Karpas-422 (cell line): Measurements from ENCODE around the gene ADAMTS4. TPM values are rescaled to one million over a fixed set of nuclear protein-coding genes. Genes with fewer than 3 reads are reported as not detected.

Experiments
- DNase-seq: peaks from one replicate; pipeline ENCODE4 v3.0.0-alpha.2; 2015
- H2AFZ ChIP-seq: fragments of 200-600 bp; sonication (generic); 2 replicates; pipeline ENCODE4 v1.6.1; 2014; ENCODE audit warnings: antibody characterized with exemption, low read length, mixed read lengths
- H3K27ac ChIP-seq: fragments of 200-600 bp; sonication (generic); 2 replicates; pipeline ENCODE4 v1.5.1; 2014; ENCODE audit warnings: mild to moderate bottlenecking, low read length, moderate library complexity
- H3K27me3 ChIP-seq: fragments of 200-600 bp; sonication (generic); 2 replicates; pipeline ENCODE4 v1.6.1; 2014; ENCODE audit warnings: low read length, mixed read lengths
- H3K36me3 ChIP-seq: fragments of 200-600 bp; sonication (generic); 2 replicates; pipeline ENCODE4 v1.6.1; 2014; ENCODE audit warnings: low read length, mixed read lengths; ENCODE audit not compliant: insufficient read depth
- H3K4me1 ChIP-seq: fragments of 200-600 bp; sonication (generic); 2 replicates; pipeline ENCODE4 v1.6.1; 2014; ENCODE audit warnings: mild to moderate bottlenecking, low read length, mixed read lengths
- H3K4me2 ChIP-seq: fragments of 200-600 bp; sonication (generic); 2 replicates; pipeline ENCODE4 v1.6.1; 2014; ENCODE audit warnings: low read length, low read depth, mild to moderate bottlenecking; ENCODE audit not compliant: poor library complexity, severe bottlenecking
- H3K4me3 ChIP-seq: fragments of 200-600 bp; sonication (generic); 2 replicates; pipeline ENCODE4 v1.5.1; 2014; ENCODE audit warnings: mild to moderate bottlenecking, antibody characterized with exemption, low read length, mixed read lengths
- H3K79me2 ChIP-seq: fragments of 200-600 bp; sonication (generic); 2 replicates; pipeline ENCODE4 v1.6.1; 2014; ENCODE audit warnings: mild to moderate bottlenecking, low read length, mixed read lengths
- H3K9ac ChIP-seq: fragments of 200-600 bp; sonication (generic); 2 replicates; pipeline ENCODE4 v1.6.0; 2014; ENCODE audit warnings: low read length
- H3K9me2 ChIP-seq: fragments of 200-600 bp; sonication (generic), shearing (Covaris generic); replicated peaks from 2 replicates; pipeline ENCODE4 v1.6.0; 2014; ENCODE audit warnings: mild to moderate bottlenecking, low read length, moderate library complexity; ENCODE audit not compliant: insufficient read depth
- H3K9me3 ChIP-seq: fragments of 300-700, 200-600 bp; sonication (generic); 2 replicates; pipeline ENCODE4 v1.6.1; 2014; ENCODE audit warnings: low read length, mixed read lengths
- H4K20me1 ChIP-seq: fragments of 200-600 bp; sonication (generic); 2 replicates; pipeline ENCODE4 v1.6.1; 2014; ENCODE audit warnings: mild to moderate bottlenecking, antibody characterized with exemption, low read length, low read depth; ENCODE audit not compliant: insufficient read depth
- total RNA-seq: library from RNA; depleted of rRNA; stranded (reverse); fragments of >200 nt; shearing (Covaris generic); gene quantifications from 2 replicates; pipeline ENCODE4 v1.2.3, GENCODE V29; 2014; ENCODE audit warnings: low replicate concordance

The ADAMTS4 gene
- total RNA-seq, 1 experiment from 2014 or later, result 0.15 TPM

DNA sequence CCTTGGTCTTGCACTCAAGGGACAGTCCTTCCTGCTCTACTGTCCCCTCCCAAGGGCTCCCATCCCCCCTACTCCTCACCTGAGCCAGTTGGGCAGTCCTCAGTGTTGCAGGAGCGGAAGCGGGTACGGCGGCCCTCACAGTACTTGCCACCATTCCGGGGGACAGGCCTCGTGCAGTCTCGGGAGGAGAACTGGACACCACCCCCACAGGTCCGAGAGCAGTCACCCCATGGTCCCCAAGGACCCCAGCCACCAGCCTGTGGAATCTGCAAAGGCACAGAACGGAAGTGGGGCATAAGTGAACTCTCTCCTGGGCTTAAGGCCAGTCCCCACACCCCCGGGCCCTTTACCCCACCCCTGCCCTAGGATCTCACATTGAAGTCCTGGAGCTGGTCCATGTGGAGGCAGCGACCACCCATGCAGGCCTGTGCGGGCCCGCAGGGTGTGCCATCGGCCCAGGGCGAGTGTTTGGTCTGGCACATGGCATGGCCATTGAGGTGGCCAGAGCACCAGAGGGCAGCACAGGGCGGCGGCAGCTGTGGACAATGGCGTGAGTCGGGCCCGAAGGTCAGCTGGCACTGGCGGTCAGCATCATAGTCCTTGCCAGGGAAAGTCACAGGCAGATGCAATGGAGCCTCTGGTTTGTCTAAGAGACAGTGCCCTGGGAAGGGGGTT lies 5.2 kb downstream of the ADAMTS4 start:
- peaks cover 18% of the 10 kb centered on the region for H3K4me1 ChIP-seq
- H3K9ac ChIP-seq, result no peak overlapping the region

DNA sequence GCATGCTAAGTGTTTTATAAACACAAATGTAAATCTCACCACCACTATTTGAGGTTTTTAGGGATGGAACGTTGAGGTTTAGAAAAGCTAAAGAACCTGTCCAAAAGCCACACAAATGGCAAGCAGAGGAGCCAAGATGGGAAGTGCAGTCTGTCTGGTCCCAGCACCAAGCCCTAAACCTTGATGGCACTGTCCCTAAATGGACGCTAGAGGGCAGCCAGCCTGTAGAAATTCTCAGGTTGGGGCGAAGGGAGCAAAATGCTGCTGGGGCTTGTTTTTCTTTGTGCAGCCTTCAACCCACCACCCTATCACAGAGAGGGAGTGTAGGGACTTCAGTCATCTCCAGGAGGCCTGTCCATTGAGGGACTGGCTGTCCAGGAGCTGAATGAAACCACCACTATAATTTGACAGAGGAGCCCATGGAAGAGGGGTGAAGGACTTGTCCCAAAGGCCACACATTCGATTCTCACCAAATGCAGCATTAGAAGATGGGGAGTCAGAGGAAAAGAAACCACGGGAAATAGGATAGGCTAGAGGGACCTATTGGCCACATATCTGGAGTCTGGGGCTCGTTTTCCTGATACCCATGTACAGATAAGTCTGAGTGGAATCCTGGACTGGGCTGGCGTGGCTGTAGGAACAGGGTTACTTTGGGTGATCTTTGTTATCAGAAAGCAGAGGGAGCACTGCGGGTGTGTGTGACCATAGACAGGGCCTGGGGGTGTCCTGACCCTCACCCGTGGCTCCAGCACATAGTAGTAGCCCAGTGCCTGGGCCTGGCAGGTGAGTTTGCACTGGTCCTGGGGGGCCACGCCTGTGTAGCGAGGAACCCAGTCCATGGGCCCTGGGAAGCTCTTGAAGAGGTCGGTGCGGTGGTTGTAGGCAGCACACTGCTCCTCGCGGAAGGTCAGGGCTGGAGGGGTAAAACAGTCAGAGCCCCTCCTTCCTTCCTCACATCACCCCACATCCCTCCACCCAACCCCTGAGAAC lies 6.1 kb downstream of the ADAMTS4 start:
- Histone ChIP-seq H3K4me1 (peaks cover 18% of the 10 kb centered on the region), H3K79me2 (no peaks in the 10 kb centered on the region), H3K36me3 (no peaks in the 10 kb centered on the region), H3K27ac (no peak overlapping the region), H3K9me3 (no peaks in the 10 kb centered on the region), H3K4me2 (no peak overlapping the region), H3K9ac (no peak overlapping the region), H3K9me2 (no peaks in the 10 kb centered on the region), H3K4me3 (no peak overlapping the region), H4K20me1 (no peaks in the 10 kb centered on the region), H3K27me3 (no peaks in the 10 kb centered on the region), H2AFZ (peak overlapping the region; percentile 9; the same call in 1 of the 2 replicates)
- peak; percentile 92 for DNase-seq

More for the DNA sequence above, 5.2 kb downstream of the ADAMTS4 start:
- Histone ChIP-seq H3K36me3 (no peaks in the 10 kb centered on the region), H3K27ac (no peak overlapping the region), H3K4me2 (no peak overlapping the region), H3K4me3 (no peak overlapping the region), H2AFZ (no peak overlapping the region), H3K9me3 (no peaks in the 10 kb centered on the region), H3K79me2 (no peaks in the 10 kb centered on the region), H3K27me3 (no peaks in the 10 kb centered on the region), H4K20me1 (no peaks in the 10 kb centered on the region), H3K9me2 (no peaks in the 10 kb centered on the region)
- no peak for DNase-seq

DNA sequence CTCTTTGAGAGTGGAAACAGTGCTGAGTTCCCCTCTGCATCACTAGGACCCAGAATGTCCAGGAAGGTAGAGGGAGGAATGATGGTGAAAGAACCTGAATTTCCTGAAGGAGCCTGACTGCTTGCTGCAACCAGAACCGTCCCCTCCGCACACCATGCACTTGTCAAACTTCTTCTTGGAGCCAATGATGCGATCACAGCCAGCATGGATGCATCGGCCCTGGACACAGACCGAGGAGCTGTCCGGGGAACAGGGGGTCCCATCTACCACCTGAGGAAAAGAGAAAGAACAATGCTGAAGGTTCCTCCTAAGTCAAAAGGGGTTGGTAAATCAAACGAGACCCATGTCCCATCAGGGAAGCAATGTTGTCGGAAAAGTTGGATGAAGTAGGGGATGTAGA lies 6.9 kb downstream of the ADAMTS4 start:
- no peak overlapping the region for H3K27ac ChIP-seq
- no peak overlapping the region for H2AFZ ChIP-seq
- H3K36me3 ChIP-seq, result no peaks in the 10 kb centered on the region
- no peak overlapping the region for H3K4me3 ChIP-seq
- peaks cover 24% of the 10 kb centered on the region for H3K4me1 ChIP-seq
- H4K20me1 ChIP-seq, result no peaks in the 10 kb centered on the region
- H3K9ac ChIP-seq, result no peak overlapping the region
- H3K9me3 ChIP-seq, result no peaks in the 10 kb centered on the region
- H3K79me2 ChIP-seq, result no peaks in the 10 kb centered on the region
- H3K9me2 ChIP-seq, result no peaks in the 10 kb centered on the region
- no peaks in the 10 kb centered on the region for H3K27me3 ChIP-seq
- DNase-seq, result no peak
- no peak overlapping the region for H3K4me2 ChIP-seq

DNA sequence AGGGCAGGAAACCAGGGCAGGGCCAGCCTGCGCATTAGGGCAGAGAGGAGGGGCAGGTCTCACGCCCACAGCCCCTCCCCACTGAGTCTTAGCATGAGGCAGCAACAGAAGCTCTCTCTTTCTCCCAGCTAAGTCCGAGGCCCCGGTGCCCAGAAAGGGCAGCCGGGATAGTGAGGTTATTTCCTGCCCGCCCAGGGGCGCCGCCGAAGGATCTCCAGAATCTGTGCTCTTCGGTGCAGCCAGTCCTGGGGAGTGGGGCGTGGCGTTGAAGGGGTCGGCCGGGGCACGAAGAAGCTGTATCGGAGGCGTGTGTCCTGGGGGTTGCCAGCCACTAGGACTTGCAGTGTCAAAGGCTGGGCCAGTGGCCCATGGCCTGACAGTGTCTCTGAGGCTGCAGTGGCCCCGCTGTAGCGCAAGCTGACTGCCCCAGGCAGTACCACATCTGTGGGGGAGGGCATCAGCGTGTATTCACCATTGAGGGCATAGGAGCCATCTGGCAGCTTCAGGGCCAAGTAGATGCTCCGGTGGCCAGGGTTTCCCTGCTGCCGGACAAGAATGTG lies 7.8 kb downstream of the ADAMTS4 start:
- H3K9me3 ChIP-seq, result no peaks in the 10 kb centered on the region
- H2AFZ ChIP-seq, result no peak overlapping the region
- no peaks in the 10 kb centered on the region for H3K79me2 ChIP-seq
- H3K36me3 ChIP-seq, result no peaks in the 10 kb centered on the region
- DNase-seq, result no peak
- H3K4me1 ChIP-seq, result peaks cover 34% of the 10 kb centered on the region
- no peaks in the 10 kb centered on the region for H3K9me2 ChIP-seq
- no peak overlapping the region for H3K4me2 ChIP-seq
- no peak overlapping the region for H3K9ac ChIP-seq
- no peaks in the 10 kb centered on the region for H3K27me3 ChIP-seq
- no peak overlapping the region for H3K4me3 ChIP-seq
- no peak overlapping the region for H3K27ac ChIP-seq
- no peaks in the 10 kb centered on the region for H4K20me1 ChIP-seq

DNA sequence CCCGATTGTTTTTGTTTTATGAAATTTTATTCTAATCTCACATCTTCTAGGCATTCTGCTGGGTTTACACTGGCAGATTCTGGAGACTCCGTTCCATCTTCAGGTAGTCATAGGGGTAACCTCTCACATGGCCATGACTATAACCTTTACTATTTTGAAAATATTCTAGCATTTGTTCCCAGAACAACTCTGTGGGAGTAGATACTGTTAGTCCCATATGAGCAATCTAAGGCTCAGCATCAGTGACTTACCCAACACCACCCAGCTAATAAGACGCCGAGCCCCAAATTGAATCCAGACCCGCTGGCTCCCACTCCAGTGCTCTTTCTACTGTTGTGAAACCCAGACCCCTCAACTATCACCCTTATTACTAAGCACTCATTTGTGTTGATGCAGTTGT lies 9.8 kb downstream of the ADAMTS4 start:
- Histone ChIP-seq H3K9me2 (no peaks in the 10 kb centered on the region), H3K9me3 (no peaks in the 10 kb centered on the region), H3K4me1 (peaks cover 42% of the 10 kb centered on the region), H3K79me2 (no peaks in the 10 kb centered on the region), H3K27ac (no peak overlapping the region), H3K4me2 (no peak overlapping the region), H3K27me3 (no peaks in the 10 kb centered on the region), H3K9ac (no peak overlapping the region), H3K36me3 (no peaks in the 10 kb centered on the region), H4K20me1 (no peaks in the 10 kb centered on the region), H2AFZ (no peak overlapping the region), H3K4me3 (no peak overlapping the region)
- DNase-seq, result no peak

DNA sequence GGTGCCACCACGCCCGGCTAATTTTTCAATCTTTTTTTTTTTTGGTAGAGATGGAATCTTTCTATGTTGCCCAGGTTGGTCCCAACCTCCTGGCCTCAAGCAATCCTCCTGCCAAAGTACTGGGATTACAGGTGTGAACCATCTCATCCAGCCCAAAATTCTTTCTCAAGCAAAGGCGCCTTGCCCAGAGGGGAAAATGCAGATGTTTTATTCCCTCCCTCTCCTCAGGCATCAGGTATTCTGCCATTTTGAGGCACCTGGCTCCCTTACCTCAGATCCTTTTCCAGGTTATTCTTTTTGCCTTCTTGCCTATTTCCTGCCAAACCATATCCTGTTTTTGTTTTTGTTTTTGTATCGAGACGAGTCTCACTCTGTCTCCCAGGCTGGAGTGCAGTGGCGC lies 10.5 kb downstream of the ADAMTS4 start:
- no peak overlapping the region for H3K4me3 ChIP-seq
- H3K4me1 ChIP-seq, result peaks cover 47% of the 10 kb centered on the region
- no peaks in the 10 kb centered on the region for H3K36me3 ChIP-seq
- H2AFZ ChIP-seq, result no peak overlapping the region
- no peak overlapping the region for H3K27ac ChIP-seq
- no peaks in the 10 kb centered on the region for H4K20me1 ChIP-seq
- H3K9me3 ChIP-seq, result no peaks in the 10 kb centered on the region
- no peak overlapping the region for H3K9ac ChIP-seq
- no peaks in the 10 kb centered on the region for H3K27me3 ChIP-seq
- no peak for DNase-seq
- no peaks in the 10 kb centered on the region for H3K79me2 ChIP-seq
- no peak overlapping the region for H3K4me2 ChIP-seq
- no peaks in the 10 kb centered on the region for H3K9me2 ChIP-seq

DNA sequence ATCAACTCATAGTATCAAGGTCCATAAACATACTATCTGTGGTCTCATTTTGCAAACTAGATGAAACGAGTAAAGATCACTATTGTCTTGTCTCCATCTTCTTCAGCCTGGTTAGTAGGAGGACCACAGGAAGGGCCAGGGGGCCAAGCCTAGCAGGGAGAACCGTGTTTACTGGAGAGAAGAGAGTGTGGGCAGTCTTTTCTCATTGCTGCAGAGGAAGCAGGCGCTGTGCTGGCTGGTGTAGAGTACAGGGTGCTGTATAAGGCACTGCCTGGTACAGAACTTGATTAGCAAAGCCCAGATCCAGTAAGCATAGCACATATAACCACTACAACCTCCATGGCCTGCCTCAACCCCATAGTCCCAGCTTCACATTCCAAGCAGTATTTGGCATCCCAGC lies 11.5 kb downstream of the ADAMTS4 start:
- Histone ChIP-seq H3K9ac (no peak overlapping the region), H3K4me1 (peaks cover 43% of the 10 kb centered on the region), H4K20me1 (no peaks in the 10 kb centered on the region), H3K27ac (peak overlapping the region; percentile 98), H3K27me3 (no peaks in the 10 kb centered on the region), H3K9me3 (no peaks in the 10 kb centered on the region), H3K36me3 (no peaks in the 10 kb centered on the region), H3K9me2 (no peaks in the 10 kb centered on the region), H3K4me3 (no peak overlapping the region), H3K4me2 (no peak overlapping the region), H2AFZ (peak overlapping the region; percentile 81), H3K79me2 (no peaks in the 10 kb centered on the region)
- DNase-seq, result no peak

DNA sequence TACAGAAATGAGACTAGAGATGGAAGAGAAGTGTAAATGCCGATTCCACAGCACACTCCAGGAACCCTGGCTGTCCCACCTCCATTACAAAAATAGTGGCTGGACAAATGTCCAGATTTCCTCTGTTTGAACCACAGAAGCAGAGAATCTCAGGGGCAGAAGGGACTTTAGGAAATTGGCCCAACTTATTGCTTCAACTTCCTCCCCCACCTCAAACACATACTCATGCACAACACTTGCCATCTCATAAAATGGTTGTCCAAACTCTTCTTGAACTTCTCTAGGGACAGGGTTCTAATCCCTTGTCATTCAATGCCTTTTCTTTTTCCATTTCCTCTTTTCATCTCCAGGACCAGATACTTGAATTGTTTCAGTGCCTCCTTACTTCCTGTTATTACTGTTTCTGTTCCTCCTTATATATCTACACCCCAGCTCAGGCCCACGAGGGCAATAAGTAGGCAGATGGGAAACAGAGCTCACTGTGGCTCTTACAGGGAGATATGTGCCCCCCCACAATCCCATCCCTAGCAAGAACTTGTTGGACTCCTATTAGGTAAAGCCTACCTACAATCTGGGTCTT lies 13.0 kb downstream of the ADAMTS4 start:
- Histone ChIP-seq H3K4me1 (peaks cover 41% of the 10 kb centered on the region), H3K27ac (peak overlapping the region; percentile 98), H3K9ac (peak overlapping the region; percentile 58), H3K79me2 (no peaks in the 10 kb centered on the region), H2AFZ (peak overlapping the region; percentile 42; the same call in 1 of the 2 replicates), H3K27me3 (no peaks in the 10 kb centered on the region), H4K20me1 (no peaks in the 10 kb centered on the region), H3K36me3 (no peaks in the 10 kb centered on the region), H3K9me3 (no peaks in the 10 kb centered on the region), H3K9me2 (no peaks in the 10 kb centered on the region), H3K4me2 (peak overlapping the region; percentile 74), H3K4me3 (peak overlapping the region; percentile 58)
- peak; percentile 92 for DNase-seq
